ENCODE data around the gene EDIL3.

The EDIL3 gene

DNA sequence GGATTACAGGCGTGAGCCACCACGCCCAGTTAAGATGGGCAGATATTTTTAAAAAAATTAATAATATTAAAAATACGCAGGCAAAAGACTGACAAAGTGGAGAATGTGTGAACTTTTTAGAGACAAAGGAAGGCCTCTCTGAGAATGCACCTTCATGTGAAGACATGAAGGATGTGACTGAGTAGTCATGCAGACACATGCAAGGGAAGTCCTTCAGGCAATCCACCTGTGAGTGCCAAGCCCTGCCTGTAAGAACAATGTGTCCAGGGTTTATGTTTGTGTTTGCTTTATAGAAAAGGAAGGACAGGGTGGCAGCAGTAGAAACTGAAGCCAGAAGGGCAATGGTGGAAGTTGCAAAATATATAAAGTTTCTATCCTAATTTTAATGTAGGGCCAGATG, 169.2 kb downstream of the EDIL3 start:
- TF ChIP-seq, protein P1, sequence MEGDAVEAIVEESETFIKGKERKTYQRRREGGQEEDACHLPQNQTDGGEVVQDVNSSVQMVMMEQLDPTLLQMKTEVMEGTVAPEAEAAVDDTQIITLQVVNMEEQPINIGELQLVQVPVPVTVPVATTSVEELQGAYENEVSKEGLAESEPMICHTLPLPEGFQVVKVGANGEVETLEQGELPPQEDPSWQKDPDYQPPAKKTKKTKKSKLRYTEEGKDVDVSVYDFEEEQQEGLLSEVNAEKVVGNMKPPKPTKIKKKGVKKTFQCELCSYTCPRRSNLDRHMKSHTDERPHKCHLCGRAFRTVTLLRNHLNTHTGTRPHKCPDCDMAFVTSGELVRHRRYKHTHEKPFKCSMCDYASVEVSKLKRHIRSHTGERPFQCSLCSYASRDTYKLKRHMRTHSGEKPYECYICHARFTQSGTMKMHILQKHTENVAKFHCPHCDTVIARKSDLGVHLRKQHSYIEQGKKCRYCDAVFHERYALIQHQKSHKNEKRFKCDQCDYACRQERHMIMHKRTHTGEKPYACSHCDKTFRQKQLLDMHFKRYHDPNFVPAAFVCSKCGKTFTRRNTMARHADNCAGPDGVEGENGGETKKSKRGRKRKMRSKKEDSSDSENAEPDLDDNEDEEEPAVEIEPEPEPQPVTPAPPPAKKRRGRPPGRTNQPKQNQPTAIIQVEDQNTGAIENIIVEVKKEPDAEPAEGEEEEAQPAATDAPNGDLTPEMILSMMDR (IDR thresholded peaks at IDR 0.05; ENCODE audit: insufficient read depth, low read length, poor library complexity, severe bottlenecking) = no peak
- H3K27me3 ChIP-seq (replicated peaks; ENCODE audit: control insufficient read depth, insufficient read depth, low read length) = no peaks in the 10 kb centered on the region
- H3K4me3 ChIP-seq (replicated peaks; ENCODE audit: low read depth, low read length) = no peak overlapping the region
- no peak for DNase-seq (ENCODE audit: extremely low read depth, insufficient read length)
- no peaks in the 10 kb centered on the region for H3K36me3 ChIP-seq (ENCODE audit: control insufficient read depth, insufficient read depth, low read length)

DNA sequence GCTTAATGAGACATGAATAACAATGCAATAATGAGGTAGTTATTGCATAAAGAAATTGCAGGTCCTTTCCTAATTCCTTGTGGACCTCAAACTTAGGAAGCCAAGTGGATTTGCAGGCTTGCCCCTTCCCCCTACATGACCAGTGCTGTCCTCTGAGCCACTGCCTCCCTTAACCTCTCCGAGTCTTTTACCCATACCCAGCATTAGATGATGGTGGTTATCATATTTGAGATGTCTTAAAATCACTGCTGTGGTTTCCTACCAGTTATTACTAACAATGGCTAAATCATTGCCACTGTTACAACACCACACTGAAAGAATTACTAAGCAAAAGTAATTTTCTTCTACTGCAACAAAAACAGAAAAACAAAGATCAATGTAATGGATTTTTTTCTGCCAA, 170.8 kb downstream of the EDIL3 start:
- no peak overlapping the region for H3K4me3 ChIP-seq (replicated peaks; ENCODE audit: low read depth, low read length)
- no peaks in the 10 kb centered on the region for H3K36me3 ChIP-seq (ENCODE audit: control insufficient read depth, insufficient read depth, low read length)
- TF ChIP-seq, protein P1 (IDR thresholded peaks at IDR 0.05; ENCODE audit: insufficient read depth, low read length, poor library complexity, severe bottlenecking) = no peak
- no peaks in the 10 kb centered on the region for H3K27me3 ChIP-seq (replicated peaks; ENCODE audit: control insufficient read depth, insufficient read depth, low read length)
- DNase-seq (ENCODE audit: extremely low read depth, insufficient read length) = no peak

DNA sequence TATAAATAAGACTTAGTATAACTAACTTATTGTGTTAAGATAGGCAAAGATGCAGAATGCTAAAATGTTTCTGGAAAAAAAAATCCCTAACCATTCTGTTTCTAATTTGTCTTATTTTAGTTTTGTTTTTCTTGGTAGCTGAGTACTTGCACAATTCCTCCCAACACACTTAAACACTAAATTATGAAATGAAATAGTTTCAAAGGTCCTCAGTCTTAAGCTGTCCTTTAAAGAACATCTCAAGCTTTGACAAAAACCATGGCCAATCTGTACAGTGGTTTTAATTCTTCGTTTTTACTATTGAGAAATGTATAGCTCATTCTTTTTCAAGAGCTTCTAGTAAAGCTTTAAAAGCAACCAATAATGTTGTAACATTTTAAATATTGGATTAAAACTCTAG, 171.5 kb downstream of the EDIL3 start:
- H3K36me3 ChIP-seq (ENCODE audit: control insufficient read depth, insufficient read depth, low read length) = no peaks in the 10 kb centered on the region
- DNase-seq (ENCODE audit: extremely low read depth, insufficient read length) = no peak
- TF ChIP-seq, protein P1 (IDR thresholded peaks at IDR 0.05; ENCODE audit: insufficient read depth, low read length, poor library complexity, severe bottlenecking) = no peak
- H3K27me3 ChIP-seq (replicated peaks; ENCODE audit: control insufficient read depth, insufficient read depth, low read length) = no peaks in the 10 kb centered on the region
- H3K4me3 ChIP-seq (replicated peaks; ENCODE audit: low read depth, low read length) = no peak overlapping the region

DNA sequence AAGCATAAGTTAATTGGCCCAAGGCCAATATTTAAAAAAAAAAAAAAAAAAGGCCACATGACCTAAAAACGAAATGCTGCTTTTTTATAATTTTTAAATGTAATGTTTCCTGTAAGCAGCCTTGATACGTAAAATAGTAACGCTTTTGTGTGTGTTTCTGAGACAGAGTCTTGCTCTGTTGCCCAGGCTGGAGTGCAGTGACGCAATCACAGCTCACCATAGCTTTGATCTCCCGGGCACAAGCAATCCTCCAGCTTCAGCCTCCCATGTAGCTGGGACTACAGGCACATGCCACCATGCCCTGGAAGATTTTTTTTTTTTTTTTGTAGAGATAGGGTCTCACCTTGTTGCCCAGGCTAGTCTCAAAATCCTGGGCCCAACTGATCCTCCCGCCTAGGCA, 179.9 kb downstream of the EDIL3 start:
- Histone ChIP-seq H3K4me3 (replicated peaks; ENCODE audit: low read depth, low read length) (no peak overlapping the region), H3K27me3 (replicated peaks; ENCODE audit: control insufficient read depth, insufficient read depth, low read length) (no peaks in the 10 kb centered on the region), H3K36me3 (ENCODE audit: control insufficient read depth, insufficient read depth, low read length) (no peaks in the 10 kb centered on the region)
- DNase-seq (ENCODE audit: extremely low read depth, insufficient read length) = no peak
- TF ChIP-seq, protein P1 (IDR thresholded peaks at IDR 0.05; ENCODE audit: insufficient read depth, low read length, poor library complexity, severe bottlenecking) = no peak

DNA sequence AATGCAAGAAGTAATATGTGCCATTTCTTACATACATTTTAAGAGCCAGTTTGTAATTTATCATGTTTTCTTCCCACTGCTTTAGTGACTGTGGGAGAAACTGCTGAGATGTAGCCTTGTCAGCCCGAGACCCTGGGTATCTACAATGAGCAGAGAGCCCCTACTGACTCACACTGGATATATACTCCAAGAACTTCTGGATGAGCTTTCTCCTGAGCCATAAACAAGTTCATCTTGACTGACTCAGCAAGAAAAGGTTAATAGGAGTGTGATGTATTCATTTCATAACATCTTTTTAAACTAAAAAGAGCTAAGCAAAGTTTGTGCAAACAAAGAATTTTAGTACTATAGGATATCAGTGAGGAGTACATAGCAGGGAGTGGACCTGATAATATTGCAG, 182.5 kb downstream of the EDIL3 start:
- no peaks in the 10 kb centered on the region for H3K27me3 ChIP-seq (replicated peaks; ENCODE audit: control insufficient read depth, insufficient read depth, low read length)
- H3K4me3 ChIP-seq (replicated peaks; ENCODE audit: low read depth, low read length) = no peak overlapping the region
- DNase-seq (ENCODE audit: extremely low read depth, insufficient read length) = no peak
- TF ChIP-seq, protein P1 (IDR thresholded peaks at IDR 0.05; ENCODE audit: insufficient read depth, low read length, poor library complexity, severe bottlenecking) = no peak
- no peaks in the 10 kb centered on the region for H3K36me3 ChIP-seq (ENCODE audit: control insufficient read depth, insufficient read depth, low read length)

DNA sequence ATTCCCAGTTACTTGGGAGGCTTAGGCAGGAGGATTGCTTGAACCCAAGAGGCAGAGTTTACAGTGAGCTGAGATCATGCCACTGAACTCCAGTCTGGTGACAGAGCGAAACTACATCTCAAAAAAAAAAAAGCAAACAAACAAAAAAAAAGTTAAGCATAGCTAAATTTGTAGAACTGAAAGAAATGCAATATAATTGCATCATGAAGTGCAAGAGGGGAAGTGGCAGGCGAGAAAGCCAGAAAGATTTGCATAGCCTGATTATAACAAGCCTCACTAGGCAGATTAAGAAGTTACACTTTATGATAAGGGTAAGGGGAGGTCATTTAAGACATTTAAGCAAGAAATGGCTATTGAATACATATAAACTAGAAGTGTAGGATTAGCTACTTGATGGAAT, 187.1 kb downstream of the EDIL3 start:
- Histone ChIP-seq H3K4me3 (replicated peaks; ENCODE audit: low read depth, low read length) (no peak overlapping the region), H3K27me3 (replicated peaks; ENCODE audit: control insufficient read depth, insufficient read depth, low read length) (no peaks in the 10 kb centered on the region), H3K36me3 (ENCODE audit: control insufficient read depth, insufficient read depth, low read length) (no peaks in the 10 kb centered on the region)
- no peak for DNase-seq (ENCODE audit: extremely low read depth, insufficient read length)
- TF ChIP-seq, protein P1 (IDR thresholded peaks at IDR 0.05; ENCODE audit: insufficient read depth, low read length, poor library complexity, severe bottlenecking) = no peak

Measured in GM06990 (cell line).